LNCaP clone FGC (cell line): ENCODE data around the gene TEX19.

Experiments used
- DNase-seq: peaks from one replicate; pipeline ENCODE4 v3.0.0-alpha.2; 2011; ENCODE audit warnings: low read depth
- H3K4me3 ChIP-seq: 2 replicates; pipeline ENCODE4 v1.5.1; 2011; ENCODE audit warnings: mild to moderate bottlenecking, low read depth, low read length, control low read depth
- CTCF ChIP-seq: IDR thresholded peaks from 2 replicates; pipeline ENCODE4 v1.5.1; 2012; ENCODE audit warnings: mild to moderate bottlenecking; ENCODE audit not compliant: control insufficient read depth, insufficient read depth; ENCODE audit errors: extremely low read depth

TEX19 gene

GRCh38 chr17:82385559-82386254 is 26.7 kb downstream of the TEX19 start:
- H3K4me3 ChIP-seq: no peak overlapping the region
- no peak for TF ChIP-seq CTCF
- no peak for DNase-seq

- DNase-seq: no peak
- H3K4me3 ChIP-seq: no peak overlapping the region
- TF ChIP-seq CTCF: no peak
Observed at GRCh38 chr17:82386255-82386831, 27.3 kb downstream of the TEX19 start.

GRCh38 chr17:82386881-82387704 is 28.0 kb downstream of the TEX19 start:
- no peak for TF ChIP-seq CTCF
- no peak for DNase-seq
- no peak overlapping the region for H3K4me3 ChIP-seq

GRCh38 chr17:82387705-82388106 is 28.7 kb downstream of the TEX19 start:
- no peak for TF ChIP-seq CTCF
- no peak overlapping the region for H3K4me3 ChIP-seq
- DNase-seq: no peak

- no peak overlapping the region for H3K4me3 ChIP-seq
- DNase-seq: no peak
Observed at GRCh38 chr17:82388223-82388921, 29.3 kb downstream of the TEX19 start.

More at GRCh38 chr17:82388223-82388921, 29.3 kb downstream of the TEX19 start:
- 0 out of 2 replicates have a peak, but pooled peaks have one; percentile 14 for TF ChIP-seq CTCF
